Renal cortical epithelial cell (primary cell): ENCODE results near the gene GLI1. TPM values are rescaled to one million over a fixed set of nuclear protein-coding genes. Genes with fewer than 3 reads are reported as not detected.
"Not testable (repeated sequence)": the region's sequence is repeated elsewhere in the genome, so short reads cannot be mapped to it uniquely, and the experiment has no call there.

Experiments
- DNase-seq: peaks from one replicate; pipeline ENCODE4 v3.0.0-alpha.2; 2011; ENCODE audit warnings: low read depth
- total RNA-seq: library from RNA; depleted of rRNA; stranded (reverse); fragments of >200 nt; gene quantifications from 2 replicates; pipeline ENCODE4 v1.2.3, GENCODE V29; 2014

The GLI1 gene
- total RNA-seq, 1 donor from 2014 or later, result 0.50 TPM

GRCh38 chr12:57441393-57441792, 18.2 kb upstream of the GLI1 start:
- not testable (repeated sequence) for DNase-seq

- no peak for DNase-seq
These were observed 17.6 kb upstream of the GLI1 start for GRCh38 chr12:57441846-57442427.

- DNase-seq, result not testable (repeated sequence)
These were observed 15.2 kb upstream of the GLI1 start for GRCh38 chr12:57444337-57444736.

- no peak for DNase-seq
These were observed 14.8 kb upstream of the GLI1 start for GRCh38 chr12:57444744-57445143.

- no peak for DNase-seq
These were observed 13.2 kb upstream of the GLI1 start for GRCh38 chr12:57446292-57446960.

- no peak for DNase-seq
These were observed 10.9 kb upstream of the GLI1 start for GRCh38 chr12:57448669-57449068.

GRCh38 chr12:57449375-57449774, 10.2 kb upstream of the GLI1 start:
- DNase-seq, result no peak

- DNase-seq, result no peak
These were observed 9.5 kb upstream of the GLI1 start for GRCh38 chr12:57450057-57450456.

- DNase-seq, result no peak
These were observed 8.3 kb upstream of the GLI1 start for GRCh38 chr12:57451233-57451778.

GRCh38 chr12:57452181-57452936, 7.2 kb upstream of the GLI1 start:
- no peak for DNase-seq

GRCh38 chr12:57452937-57453509, 6.6 kb upstream of the GLI1 start:
- peak; percentile 56 for DNase-seq

- DNase-seq, result no peak
These were observed 5.4 kb upstream of the GLI1 start for GRCh38 chr12:57454213-57454565.

- peak; percentile 70 for DNase-seq
These were observed 4.8 kb upstream of the GLI1 start, which contains the start of gene INHBE for GRCh38 chr12:57454566-57455373. TSS of gene INHBE (plus strand) at chr12:57455307. CDS start at chr12:57455537, 230 bp downstream.

GRCh38 chr12:57455374-57456144, 4.0 kb upstream of the GLI1 start:
- DNase-seq, result no peak

GRCh38 chr12:57456145-57456700, 3.4 kb upstream of the GLI1 start:
- peak; percentile 41 for DNase-seq

- no peak for DNase-seq
These were observed 2.7 kb upstream of the GLI1 start for GRCh38 chr12:57456737-57457490.

- DNase-seq, result no peak
These were observed 925 bp upstream of the GLI1 start for GRCh38 chr12:57458665-57459054.

- DNase-seq, result peak; percentile 87
These were observed 383 bp upstream of the GLI1 start for GRCh38 chr12:57459055-57459749.

GRCh38 chr12:57460468-57460784, 841 bp downstream of the GLI1 start:
- DNase-seq, result no peak
